T47D (cell line): ENCODE results near the gene STAC.
A peak's percentile ranks its signal among the peaks of the same experiment; 100 is the strongest.

Experiments
- DNase-seq, 2 experiments: peaks; one replicate each; pipeline versions ENCODE4 v3.0.0 to v3.0.0-alpha.2; 2011 to 2012; ENCODE audit warnings: low read depth in 1 of 2, low spot score in 1 of 2
- JUND ChIP-seq: IDR thresholded peaks from 2 replicates; pipeline ENCODE4 v1.6.1; 2012; ENCODE audit warnings: low read depth
- in situ Hi-C: cut with HindIII; loops from 2 replicates; pipeline ENCODE4 v1.10.0; 2016; ENCODE audit warnings: low sequenced_read_pairs, low pct_unique_long_range_greater_than_20kb

Gene STAC

DNA sequence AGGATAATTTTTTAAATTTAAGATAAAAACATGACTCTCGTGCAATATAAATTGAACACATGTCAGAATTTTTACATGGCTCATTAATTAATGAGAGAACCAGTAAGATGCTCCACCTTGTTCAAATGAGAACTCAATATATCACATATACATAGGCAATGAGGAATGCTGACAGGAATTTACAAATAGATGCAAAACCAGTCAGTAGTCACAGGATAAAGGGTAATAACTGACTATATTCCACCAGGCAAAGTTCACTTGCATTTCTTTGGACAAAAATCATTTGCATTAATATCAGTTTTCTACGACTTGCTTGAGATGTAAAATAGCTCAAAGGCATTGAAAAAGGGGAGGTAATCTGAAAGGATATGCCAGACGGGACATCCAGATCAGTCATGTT, 139.4 kb downstream of the STAC start:
- no peak for DNase-seq
- in situ Hi-C loops = no loop called here
- no peak for TF ChIP-seq JUND

DNA sequence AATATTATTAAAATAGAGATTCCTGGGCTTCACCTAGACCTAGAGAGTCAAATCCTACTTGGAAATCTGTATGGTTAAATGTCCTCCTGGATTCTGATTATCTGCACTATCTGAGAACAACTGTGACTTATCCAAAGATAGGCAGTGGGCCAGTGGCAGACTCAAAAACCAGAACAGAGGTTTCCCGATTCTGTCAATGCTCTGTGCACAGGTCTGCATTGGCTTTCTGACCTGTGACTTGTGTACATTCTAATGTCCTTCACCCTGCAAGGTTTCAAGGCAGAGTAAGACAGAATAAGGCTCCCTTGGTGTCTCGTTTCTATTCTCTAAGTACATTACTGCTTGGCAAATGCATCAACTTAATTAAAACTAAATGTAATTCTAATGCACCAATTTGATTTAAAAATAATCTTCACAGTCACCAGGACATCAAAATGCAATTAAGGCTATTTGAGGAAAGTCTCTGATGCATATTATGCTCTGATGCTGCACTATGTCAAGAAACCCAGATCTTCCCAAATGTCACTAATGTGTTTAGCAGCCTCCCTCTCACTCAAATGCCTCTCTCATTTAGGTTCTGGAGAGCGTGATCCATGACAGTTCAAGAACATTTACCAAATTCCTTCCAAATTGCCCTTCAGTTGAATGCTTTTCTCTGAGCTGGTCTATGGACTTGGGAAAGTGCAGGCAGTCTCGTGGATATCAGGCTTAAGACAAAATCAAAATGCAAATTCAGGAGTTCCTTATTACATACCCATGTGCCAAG, 140.1 kb downstream of the STAC start:
- in situ Hi-C loops = no loop called here
- DNase-seq = no peak
- no peak for TF ChIP-seq JUND

DNA sequence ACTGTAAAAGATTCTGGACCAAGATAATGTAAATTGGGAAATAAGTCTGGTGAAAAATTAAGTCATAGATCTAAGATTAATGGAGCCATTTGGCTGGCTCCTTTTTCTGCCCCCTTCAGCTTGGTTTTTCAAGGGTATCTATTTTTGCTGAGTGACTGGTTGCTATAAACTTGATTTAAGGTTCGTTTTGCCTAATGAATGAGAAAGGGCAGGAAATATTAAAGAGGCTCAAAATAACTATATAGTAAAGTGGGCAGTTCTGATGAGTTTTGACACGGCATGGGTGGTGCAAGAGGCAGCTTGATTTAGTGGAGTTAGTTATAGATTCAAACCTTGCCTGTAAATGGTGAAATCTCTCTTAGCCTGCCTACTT, 140.7 kb downstream of the STAC start:
- TF ChIP-seq JUND = no peak
- in situ Hi-C loops = no loop called here
- no peak for DNase-seq

DNA sequence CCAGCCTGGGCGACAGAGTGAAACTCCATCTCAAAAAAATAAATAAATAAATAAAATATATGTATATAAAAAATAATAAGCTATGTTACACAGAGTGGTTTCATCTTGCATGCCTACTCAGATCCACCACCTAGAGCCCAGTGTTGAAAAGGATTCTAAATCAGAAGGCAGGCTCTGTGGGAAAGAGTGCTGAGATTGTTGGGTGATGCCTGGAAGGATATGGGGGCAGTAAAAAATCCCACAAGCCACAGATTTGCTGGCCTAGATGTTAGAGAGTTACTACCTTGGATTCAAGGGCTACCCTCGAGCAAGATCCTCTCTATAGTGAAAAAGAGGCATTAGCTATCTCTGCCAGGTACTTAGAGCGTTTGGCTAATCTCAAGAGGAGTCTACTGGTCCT, 144.3 kb downstream of the STAC start:
- no peak for TF ChIP-seq JUND
- in situ Hi-C loops = no loop called here
- DNase-seq = no peak

DNA sequence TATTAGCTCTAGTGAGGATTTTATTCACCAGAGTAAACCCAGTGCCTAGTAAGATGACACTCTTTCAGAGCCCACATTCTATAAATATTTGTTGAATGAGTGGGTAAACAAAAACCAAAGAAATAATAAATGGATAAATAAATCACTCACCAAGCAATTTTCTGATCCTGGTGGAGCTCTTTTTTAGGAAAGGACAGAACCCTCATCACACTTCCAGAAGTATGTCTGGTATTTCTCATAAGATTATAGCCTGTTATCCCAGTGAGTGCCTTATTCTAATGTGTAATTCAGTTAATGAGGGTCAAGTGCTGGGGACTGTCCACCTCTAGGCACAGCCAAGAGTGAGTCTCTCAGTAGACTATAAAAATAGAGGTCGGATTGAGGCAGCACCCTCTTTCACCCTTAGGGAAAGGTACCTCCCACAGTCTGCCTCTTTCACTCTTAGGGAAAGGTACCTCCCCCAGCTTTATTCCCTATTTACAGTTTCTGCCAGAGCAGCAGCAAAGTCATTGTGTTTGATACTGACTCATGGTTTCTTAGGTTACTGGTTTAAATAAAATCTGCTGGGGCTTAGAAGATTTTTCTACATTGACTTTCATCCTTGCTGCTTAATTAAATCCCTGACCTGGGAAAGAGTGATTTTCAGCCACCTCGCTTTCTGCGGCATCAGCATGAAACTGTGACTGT, 145.0 kb downstream of the STAC start:
- TF ChIP-seq JUND = no peak
- in situ Hi-C loops = no loop called here
- no peak for DNase-seq

DNA sequence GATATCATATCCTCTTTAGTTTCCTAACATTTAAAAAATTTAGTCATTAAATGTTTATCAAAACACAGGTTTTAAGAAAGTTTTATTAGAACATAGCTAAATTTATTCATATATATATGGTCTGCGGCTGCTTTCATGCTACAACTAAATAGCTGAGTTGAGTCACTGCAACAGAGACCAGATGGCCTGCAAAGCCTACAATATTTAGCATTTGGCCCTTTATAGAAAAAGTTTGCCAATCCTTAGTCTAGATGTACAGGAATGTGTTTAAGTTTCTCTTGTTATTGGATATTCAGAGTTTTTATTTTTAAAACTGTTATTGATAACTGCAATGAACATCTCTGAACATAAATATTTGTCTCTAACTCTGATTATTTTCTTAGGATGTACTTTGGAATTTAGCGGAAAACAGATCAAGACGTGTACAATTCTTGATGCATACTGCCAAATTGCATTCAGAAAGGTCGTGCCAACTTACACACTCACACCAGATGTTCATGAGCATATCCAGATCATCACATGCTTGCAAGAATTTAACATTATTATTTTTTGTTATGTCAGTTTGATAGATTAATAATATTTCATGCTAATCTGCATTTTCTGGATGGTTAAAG, 157.9 kb downstream of the STAC start:
- no peak for DNase-seq
- TF ChIP-seq JUND = no peak
- in situ Hi-C loops = no loop called here

DNA sequence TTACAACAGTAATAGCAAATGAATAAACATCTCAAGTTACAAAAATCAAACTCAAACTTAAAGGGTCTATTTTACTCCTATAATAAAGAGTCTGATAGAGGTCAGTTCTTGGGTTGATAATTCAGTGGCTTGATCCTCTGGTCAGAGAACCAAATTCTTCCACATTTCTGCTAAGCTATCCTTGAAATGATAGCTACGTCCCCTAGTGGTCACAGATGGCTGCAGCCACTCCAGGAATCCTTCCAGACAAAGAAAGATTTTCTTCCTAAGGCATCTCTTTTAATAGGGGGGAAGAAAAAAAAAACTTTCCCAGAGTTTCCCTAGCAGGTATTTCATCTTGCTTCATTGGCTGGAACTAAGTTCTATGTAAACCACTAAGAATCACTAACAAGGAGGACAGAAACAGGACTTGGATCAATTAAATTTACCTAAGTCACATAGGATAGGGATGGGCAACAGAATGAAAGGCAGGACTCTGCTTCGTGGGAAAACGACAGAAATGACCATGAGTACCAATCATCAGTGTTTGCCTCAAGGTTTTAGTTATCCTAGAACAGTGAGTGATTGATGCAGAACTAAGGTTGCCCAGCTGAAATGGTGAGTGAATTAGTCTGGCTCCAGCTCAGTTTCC, 160.7 kb downstream of the STAC start:
- DNase-seq = peak; percentile 3 to 17
- in situ Hi-C loops = no loop called here

DNA sequence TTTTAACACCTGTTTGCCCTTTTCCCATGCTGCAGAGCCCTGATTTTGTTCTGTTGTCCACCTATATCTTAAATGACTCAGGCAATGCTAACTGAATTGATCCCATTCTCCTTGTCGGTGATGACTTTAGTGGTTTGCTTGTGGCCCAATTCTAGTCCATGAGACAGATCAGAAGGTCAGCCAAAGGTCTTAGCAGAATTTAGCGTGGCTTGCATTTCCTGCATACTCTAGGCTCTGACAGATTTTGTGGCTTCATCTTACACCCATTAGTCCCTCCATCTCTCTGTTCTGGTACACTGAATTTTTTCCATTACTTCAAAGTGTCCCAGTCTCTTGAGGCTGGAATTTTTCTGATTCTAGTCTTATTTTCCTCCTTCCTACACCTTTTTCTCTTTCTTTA, 161.9 kb downstream of the STAC start:
- no peak for TF ChIP-seq JUND
- in situ Hi-C loops = no loop called here
- no peak for DNase-seq

More for the DNA sequence above, 160.7 kb downstream of the STAC start:
- TF ChIP-seq JUND = no peak

DNA sequence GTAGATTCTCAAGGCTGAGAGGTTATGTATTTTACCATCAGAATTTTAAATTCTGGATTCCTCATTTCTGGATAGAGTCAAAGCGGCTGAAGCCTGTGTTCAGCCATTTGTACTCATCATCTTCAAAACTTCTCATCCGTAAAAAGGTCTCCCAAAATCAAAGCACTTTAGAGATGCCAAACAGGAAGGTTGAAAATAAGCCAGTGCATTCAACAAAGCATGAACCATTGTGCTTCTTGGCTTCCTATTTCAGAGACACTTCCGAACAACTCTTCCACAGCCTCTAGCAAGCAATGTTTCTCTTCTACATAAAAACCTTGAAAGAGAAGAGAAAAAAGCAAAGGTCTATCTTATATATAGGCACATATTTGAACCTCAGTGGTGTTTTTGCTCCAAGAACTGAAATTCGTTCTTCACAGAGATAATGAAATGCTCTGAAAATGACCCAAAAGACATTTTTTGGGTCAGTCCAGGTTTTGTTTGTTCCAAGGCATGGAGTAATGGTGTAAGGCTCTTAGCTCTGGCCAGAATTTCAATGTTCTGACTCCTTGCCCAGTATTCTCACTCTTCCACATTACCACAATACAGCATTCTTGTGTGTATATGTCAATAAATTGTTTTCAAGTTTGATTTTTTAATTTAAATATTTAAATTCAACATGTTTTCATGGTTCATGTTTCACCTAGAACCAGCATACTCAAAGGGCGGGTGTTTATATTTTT, 163.1 kb downstream of the STAC start:
- DNase-seq = no peak
- in situ Hi-C loops = no loop called here
- no peak for TF ChIP-seq JUND

DNA sequence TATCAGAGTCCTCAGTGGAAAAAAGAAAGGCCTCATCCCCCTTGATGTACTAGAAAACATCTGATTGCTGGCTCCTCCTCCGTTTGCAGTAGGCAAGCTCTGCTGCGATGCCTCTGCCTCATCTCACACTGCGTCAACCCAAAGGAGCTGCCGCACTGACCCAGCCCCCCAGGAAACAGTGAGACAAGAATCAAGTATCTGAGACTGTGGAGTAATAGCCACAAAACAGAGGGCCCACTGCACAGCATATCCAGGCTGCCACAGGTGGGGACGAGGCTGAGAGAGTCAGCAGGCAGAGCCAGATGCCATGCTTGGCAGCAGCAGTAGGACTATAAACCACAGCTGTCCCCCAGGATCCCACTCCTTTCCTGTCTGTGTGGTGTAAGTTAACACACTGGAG, 165.9 kb downstream of the STAC start:
- in situ Hi-C loops = no loop called here
- no peak for DNase-seq
- TF ChIP-seq JUND = no peak

DNA sequence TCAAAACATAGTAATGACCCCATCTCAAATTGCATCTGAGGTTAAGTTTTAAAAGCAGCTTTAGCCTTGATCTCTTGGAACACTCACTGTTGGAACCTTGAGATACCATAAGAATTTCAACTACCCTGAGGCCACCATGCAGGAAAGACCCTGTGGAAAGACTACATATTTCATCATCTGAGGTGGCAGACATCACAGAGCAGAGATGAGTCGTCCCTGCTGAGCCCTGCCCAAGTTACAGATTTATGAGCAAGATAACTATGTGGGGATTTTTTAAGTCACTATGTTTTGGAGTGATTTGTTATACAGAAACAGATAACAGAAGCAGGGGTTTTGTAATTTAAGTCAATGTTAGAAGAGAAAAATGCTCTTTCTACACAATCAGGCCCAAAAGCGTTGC, 168.4 kb downstream of the STAC start:
- in situ Hi-C loops = no loop called here
- no peak for DNase-seq
- TF ChIP-seq JUND = no peak

DNA sequence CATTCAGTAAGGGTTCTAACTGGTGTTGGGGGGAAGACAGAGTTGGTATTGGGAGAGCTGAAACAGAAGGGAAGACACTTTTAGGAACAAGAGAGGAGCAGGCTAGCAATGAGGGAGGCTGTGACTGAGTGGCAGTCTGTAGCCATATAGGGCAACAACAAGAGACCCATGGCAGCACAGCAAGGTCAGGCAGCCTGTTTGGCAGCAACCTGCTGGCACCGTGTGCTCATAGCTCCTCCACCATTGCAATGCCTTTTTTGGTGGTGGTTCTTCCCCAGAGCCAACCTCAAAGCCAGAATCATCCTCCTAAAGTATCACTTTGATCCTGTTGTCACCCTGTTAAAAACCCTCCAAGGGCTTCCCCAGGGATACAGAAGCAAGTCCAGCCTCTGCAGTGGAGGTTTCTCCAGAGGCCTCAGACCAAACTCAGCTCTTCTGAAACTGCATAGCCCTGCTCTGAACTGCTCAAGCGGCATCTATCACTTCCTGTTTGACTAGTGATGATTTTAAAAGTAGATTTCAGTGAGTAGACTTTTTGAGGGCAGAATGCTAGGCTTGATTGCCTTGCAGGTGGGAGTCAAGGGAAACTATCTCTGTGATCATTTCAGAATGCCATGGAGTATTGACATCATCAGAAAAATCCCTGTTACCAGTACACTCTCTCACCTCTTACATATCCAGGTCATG, 176.9 kb downstream of the STAC start:
- no peak for TF ChIP-seq JUND
- in situ Hi-C loops = no loop called here
- no peak for DNase-seq
